Adrenal gland (tissue), 12 donors: Measurements from ENCODE around the gene SMCHD1. TPM values are rescaled to one million over a fixed set of nuclear protein-coding genes. Genes with fewer than 3 reads are reported as not detected.

ENCODE experiments used
- DNase-seq, 7 donors: peaks; one replicate each; pipeline ENCODE4 v3.0.0-alpha.2; 2019 to 2020
- H3K27ac ChIP-seq, 5 donors: fragments of 200-600 bp; sonication (generic) in 4 of 5; 1 replicate in 3 of 5; 2 replicates in 2 of 5; pipeline versions ENCODE4 v1.5.1 to v1.8.0; 2016 to 2020; ENCODE audit warnings: mild to moderate bottlenecking in 1 of 5
- H3K27me3 ChIP-seq: fragments of 200-600 bp; 2 replicates; pipeline ENCODE4 v1.8.0; 2021
- H3K36me3 ChIP-seq, 2 donors: fragments of 200-600 bp; replicated peaks in 1 of 2; 1 replicate in 1 of 2; 2 replicates in 1 of 2; pipeline versions ENCODE4 v1.5.1 to v1.8.0; 2018 to 2022
- H3K4me1 ChIP-seq, 2 donors: fragments of 200-600 bp; replicated peaks in 1 of 2; 1 replicate in 1 of 2; 2 replicates in 1 of 2; pipeline versions ENCODE4 v1.5.1 to v1.8.0; 2018 to 2021
- H3K4me3 ChIP-seq, 4 donors: fragments of 200-600 bp; sonication (generic) in 3 of 4; one replicate each; pipeline ENCODE4 v1.5.1; 2016 to 2018
- H3K9me3 ChIP-seq, 3 donors: fragments of 200-600 bp; sonication (generic) in 1 of 3; replicated peaks in 1 of 3; 1 replicate in 2 of 3; 2 replicates in 1 of 3; pipeline versions ENCODE4 v1.5.1 to v1.8.0; 2016 to 2021
- POLR2A ChIP-seq, 2 donors: fragments of 450-650 bp; IDR thresholded peaks; one replicate each; pipeline ENCODE4 v1.6.1; 2017; ENCODE audit warnings: antibody characterized with exemption in 2 of 2, mild to moderate bottlenecking in 2 of 2, moderate library complexity in 1 of 2
- WGBS, 4 donors: extraction: QIAGEN DNeasy Blood & Tissue Kit in 2 of 4; methylation state at CpG; one replicate each; pipeline versions ENCODE4 v1.1.5 to v1.1.7; 2013 to 2017; 5-methylcytosine and 5-hydroxymethylcytosine counted together
- intact Hi-C, 2 donors: fragments of 100-400 bp; cut with DNase I; formaldehyde crosslinking; loops; one replicate each; pipeline versions ENCODE4 v1.14.1 to v1.15.0; 2022 to 2023
- polyA plus RNA-seq, 3 donors: library from polyadenylated mRNA; stranded (reverse); fragments of 200-250 nt in 2 of 3; fragments of 350-450 nt in 1 of 3; fragmentation: Illumina TruSeq in 1 of 3; extraction: RNeasy Lipid Tissue Mini Kit (QIAGEN cat#74804) in 1 of 3; gene quantifications; one replicate each; pipeline ENCODE4 v1.2.3, GENCODE V29; 2013 to 2014
- total RNA-seq, 9 donors: library from RNA; depleted of rRNA in 4 of 9; stranded (reverse); fragments of >200 nt in 4 of 9; fragments of 120-200 nt in 1 of 9; fragmentation: NEBNext Ultra II Directional in 1 of 9; extraction: Animal tissue kit (Norgen Biotek cat#: 25700) in 1 of 9; gene quantifications; one replicate each; pipeline versions ENCODE4 v1.1.0 to v1.2.4, GENCODE V29; 2013 to 2023
- TF ChIP-seq, protein P1 (sequence below), 6 experiments: fragments of 450-650 bp in 4 of 6; fragments of 200-600 bp in 2 of 6; sonication (generic) in 1 of 6; IDR thresholded peaks; 1 replicate in 5 of 6; 2 replicates in 1 of 6; pipeline versions ENCODE4 v1.5.1 to v1.8.0; 2016 to 2021; ENCODE audit warnings: antibody characterized with exemption in 6 of 6, mild to moderate bottlenecking in 2 of 6, moderate library complexity in 1 of 6
- donor health status: healthy with polysubstance abuse.
- donor health status: Bipolar disorder and iron deficiency.
- donor health status: DM: yes; HTN: yes; CAD: no.
- donor health status: DM: no; HTN: no; CAD: no.
- donor health status: DM: no; HTN: no; CAD: no.
- donor health status: DM: yes; HTN: yes; CAD: no.

The SMCHD1 gene
- total and polyA plus RNA-seq, 12 donors = 5.3 to 77.1 (median 21.2) TPM

- no peaks in the 10 kb centered on the region for H3K9me3 ChIP-seq
- H3K4me3 ChIP-seq = no peak overlapping the region
- H3K4me1 ChIP-seq = no peaks in the 10 kb centered on the region
- intact Hi-C loops = no loop called here
- H3K36me3 ChIP-seq = peaks cover 0 to 19% of the 10 kb centered on the region in 2 donors
- no peak overlapping the region for H3K27ac ChIP-seq
- TF ChIP-seq, protein P1, sequence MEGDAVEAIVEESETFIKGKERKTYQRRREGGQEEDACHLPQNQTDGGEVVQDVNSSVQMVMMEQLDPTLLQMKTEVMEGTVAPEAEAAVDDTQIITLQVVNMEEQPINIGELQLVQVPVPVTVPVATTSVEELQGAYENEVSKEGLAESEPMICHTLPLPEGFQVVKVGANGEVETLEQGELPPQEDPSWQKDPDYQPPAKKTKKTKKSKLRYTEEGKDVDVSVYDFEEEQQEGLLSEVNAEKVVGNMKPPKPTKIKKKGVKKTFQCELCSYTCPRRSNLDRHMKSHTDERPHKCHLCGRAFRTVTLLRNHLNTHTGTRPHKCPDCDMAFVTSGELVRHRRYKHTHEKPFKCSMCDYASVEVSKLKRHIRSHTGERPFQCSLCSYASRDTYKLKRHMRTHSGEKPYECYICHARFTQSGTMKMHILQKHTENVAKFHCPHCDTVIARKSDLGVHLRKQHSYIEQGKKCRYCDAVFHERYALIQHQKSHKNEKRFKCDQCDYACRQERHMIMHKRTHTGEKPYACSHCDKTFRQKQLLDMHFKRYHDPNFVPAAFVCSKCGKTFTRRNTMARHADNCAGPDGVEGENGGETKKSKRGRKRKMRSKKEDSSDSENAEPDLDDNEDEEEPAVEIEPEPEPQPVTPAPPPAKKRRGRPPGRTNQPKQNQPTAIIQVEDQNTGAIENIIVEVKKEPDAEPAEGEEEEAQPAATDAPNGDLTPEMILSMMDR (IDR thresholded peaks at IDR 0.05) = no peak
- no peak for TF ChIP-seq POLR2A (IDR thresholded peaks at IDR 0.05)
- no peaks in the 10 kb centered on the region for H3K27me3 ChIP-seq
- no peak for DNase-seq
- WGBS, 4 donors = 96 to 99% (median 98%) methylated on average over 3 of the region's 3 CpGs
These were observed 60.5 kb downstream of the SMCHD1 start for GRCh38 chr18:2715990-2716389.

DNA sequence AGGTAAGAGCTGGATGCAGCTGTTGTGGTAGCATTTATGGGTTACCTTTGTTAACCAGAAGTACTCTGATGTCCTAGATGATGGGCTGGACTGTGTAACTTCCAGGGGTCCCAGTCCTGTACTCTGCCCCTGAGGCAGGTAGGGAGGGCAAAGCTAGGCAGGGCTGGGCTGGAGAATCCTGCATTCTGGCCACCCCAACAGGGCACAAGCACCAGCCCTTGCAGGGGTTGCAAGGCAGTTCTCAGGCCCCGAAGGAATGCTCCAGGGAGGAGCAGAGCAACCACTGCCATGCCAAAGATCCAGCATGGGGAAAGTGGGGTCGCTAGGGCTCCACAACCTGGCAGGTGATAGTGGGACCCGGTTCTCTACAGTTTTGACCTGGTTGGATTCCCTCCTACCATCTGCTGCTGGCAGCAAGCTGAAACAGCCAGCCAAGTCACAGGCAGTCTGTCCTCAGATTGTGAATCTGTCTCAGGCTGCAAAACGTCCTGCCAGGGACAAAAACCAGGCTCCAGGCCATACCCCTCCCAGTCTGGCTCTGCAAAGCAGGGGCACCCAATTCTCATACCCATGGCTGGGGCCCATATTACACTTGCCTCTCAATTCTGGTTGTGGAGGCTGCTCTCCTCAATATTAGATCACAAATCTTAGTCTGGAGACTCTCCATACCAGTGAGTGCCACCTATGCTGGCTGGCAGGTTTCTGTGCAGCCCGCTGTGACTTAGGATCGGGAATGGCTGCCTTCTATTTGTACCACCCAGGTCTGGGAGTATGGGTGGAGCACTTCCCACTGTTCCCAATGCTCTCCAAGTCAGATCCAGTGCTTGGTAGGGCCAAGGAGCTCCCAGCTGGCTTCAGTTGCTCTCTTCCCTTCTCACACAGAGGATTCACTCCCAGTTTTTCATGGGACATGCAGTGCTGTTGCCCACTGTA is 61.1 kb downstream of the SMCHD1 start:
- H3K36me3 ChIP-seq = peaks cover 0 to 20% of the 10 kb centered on the region in 2 donors
- intact Hi-C loops = no loop called here

GRCh38 chr18:2717407-2717806 is 61.9 kb downstream of the SMCHD1 start:
- no peak overlapping the region for H3K4me3 ChIP-seq
- WGBS, 4 donors = 84 to 92% (median 89%) methylated on average over 5 of the region's 5 CpGs
- H3K4me1 ChIP-seq = no peaks in the 10 kb centered on the region
- intact Hi-C loops = no loop called here
- no peaks in the 10 kb centered on the region for H3K27me3 ChIP-seq
- TF ChIP-seq, protein P1 (IDR thresholded peaks at IDR 0.05) = no peak
- no peak for TF ChIP-seq POLR2A (IDR thresholded peaks at IDR 0.05)
- DNase-seq = no peak
- peaks cover 0 to 25% of the 10 kb centered on the region in 2 donors for H3K36me3 ChIP-seq
- H3K9me3 ChIP-seq = no peaks in the 10 kb centered on the region
- no peak overlapping the region for H3K27ac ChIP-seq

More for the DNA sequence above, 61.1 kb downstream of the SMCHD1 start:
- WGBS, 4 donors = 50 to 87% (median 73%) methylated on average over 1 to 6 of the region's 6 CpGs
- Histone ChIP-seq H3K9me3 (no peaks in the 10 kb centered on the region), H3K27ac (no peak overlapping the region), H3K4me3 (no peak overlapping the region), H3K27me3 (no peaks in the 10 kb centered on the region), H3K4me1 (no peaks in the 10 kb centered on the region)
- no peak for DNase-seq
- TF ChIP-seq, protein P1 (IDR thresholded peaks at IDR 0.05) = no peak
- no peak for TF ChIP-seq POLR2A (IDR thresholded peaks at IDR 0.05)

GRCh38 chr18:2719040-2719439 is 63.5 kb downstream of the SMCHD1 start:
- DNase-seq = no peak
- no peaks in the 10 kb centered on the region for H3K4me1 ChIP-seq
- no peaks in the 10 kb centered on the region for H3K27me3 ChIP-seq
- no peak overlapping the region for H3K4me3 ChIP-seq
- WGBS, 4 donors = 87 to 99% (median 95%) methylated on average over 2 of the region's 2 CpGs
- TF ChIP-seq POLR2A (IDR thresholded peaks at IDR 0.05) = no peak
- TF ChIP-seq, protein P1 (IDR thresholded peaks at IDR 0.05) = no peak
- peaks cover 0 to 18% of the 10 kb centered on the region in 2 donors for H3K36me3 ChIP-seq
- H3K27ac ChIP-seq = no peak overlapping the region
- intact Hi-C loops = no loop called here
- no peaks in the 10 kb centered on the region for H3K9me3 ChIP-seq
